ENCODE data around the gene PMEPA1. TPM values are rescaled to one million over a fixed set of nuclear protein-coding genes. Genes with fewer than 3 reads are reported as not detected.

PMEPA1 gene
- total RNA-seq, 2 experiments from 2014 or later = 1.4 to 3.7 TPM

GRCh38 chr20:57628047-57628961 lies 81.5 kb downstream of the PMEPA1 start:
- no peaks in the 10 kb centered on the region for H3K79me2 ChIP-seq (ENCODE audit: insufficient read depth, low read depth, low read length)
- H3K9me2 ChIP-seq (ENCODE audit: insufficient read depth, low read length) = no peaks in the 10 kb centered on the region
- peak overlapping the region; percentile 86 for H2AFZ ChIP-seq (ENCODE audit: low read length)
- TF ChIP-seq EZH2phosphoT487 (IDR thresholded peaks at IDR 0.05; ENCODE audit: borderline replicate concordance, low read depth, low read length) (no peak), CTCF (conservative IDR thresholded peaks at IDR 0.05; ENCODE audit: low read length) (no peak)
- H3K27ac ChIP-seq (ENCODE audit: low read depth, low read length, poor library complexity, severe bottlenecking) = peak overlapping the region; percentile 93
- intact Hi-C loops (cut with micrococcal nuclease; ENCODE audit: unreplicated experiment) = loop anchor here (1.0 to 10.0 kb wide), 2 partner anchors 8 to 456 kb away; partner anchors contain the start of gene ZBP1
- H3K4me3 ChIP-seq (ENCODE audit: low read depth, low read length, poor library complexity, severe bottlenecking) = peak overlapping the region; percentile 20
- H3K9me3 ChIP-seq (ENCODE audit: low read length) = peaks cover 29% of the 10 kb centered on the region
- peak; percentile 79 for DNase-seq (ENCODE audit: low spot score)
- no peaks in the 10 kb centered on the region; the same call in 1 of the 2 replicates for H3K36me3 ChIP-seq (ENCODE audit: insufficient read depth, low read length)
- no TSS peak for BruUV-seq (replicated peaks)
- no peaks in the 10 kb centered on the region for H4K20me1 ChIP-seq (ENCODE audit: insufficient read depth, low read length)
- peaks cover 47% of the 10 kb centered on the region for H3K4me1 ChIP-seq (ENCODE audit: insufficient read depth, low read length, poor library complexity, severe bottlenecking)
- CTCF ChIA-PET (ENCODE audit: unreplicated experiment) = interaction anchor here (0.6 to 1.4 kb wide), 4 partner anchors 35 to 304 kb away, joined by 3 read pairs; no protein-coding TSS in a partner anchor
- POLR2A ChIA-PET = interaction anchor here (0.7 to 4.6 kb wide), 7 partner anchors 7 to 239 kb away, joined by 3 to 22 read pairs (median 6); partner anchors contain the start of gene ZBP1
- H3K4me2 ChIP-seq (ENCODE audit: low read length) = peak overlapping the region; percentile 63

- Histone ChIP-seq H3K79me2 (ENCODE audit: insufficient read depth, low read depth, low read length) (no peaks in the 10 kb centered on the region), H3K4me3 (ENCODE audit: low read depth, low read length, poor library complexity, severe bottlenecking) (no peak overlapping the region), H3K9me2 (ENCODE audit: insufficient read depth, low read length) (no peaks in the 10 kb centered on the region), H3K4me1 (ENCODE audit: insufficient read depth, low read length, poor library complexity, severe bottlenecking) (peaks cover 45% of the 10 kb centered on the region), H4K20me1 (ENCODE audit: insufficient read depth, low read length) (no peaks in the 10 kb centered on the region), H2AFZ (ENCODE audit: low read length) (peak overlapping the region; percentile 86; the same call in 1 of the 2 replicates), H3K4me2 (ENCODE audit: low read length) (peak overlapping the region; percentile 63), H3K36me3 (ENCODE audit: insufficient read depth, low read length) (no peaks in the 10 kb centered on the region; the same call in 1 of the 2 replicates), H3K27ac (ENCODE audit: low read depth, low read length, poor library complexity, severe bottlenecking) (peak overlapping the region; percentile 93), H3K9me3 (ENCODE audit: low read length) (peaks cover 21% of the 10 kb centered on the region; the same call in 1 of the 2 replicates)
- BruUV-seq (replicated peaks) = no TSS peak
- CTCF ChIA-PET (ENCODE audit: unreplicated experiment) = interaction anchor here (1.4 kb wide), 1 partner anchor 55 kb away, joined by 3 read pairs; no protein-coding TSS in a partner anchor
- intact Hi-C loops (cut with micrococcal nuclease; ENCODE audit: unreplicated experiment) = loop anchor here (10.0 kb wide), 1 partner anchor 457 kb away; no protein-coding TSS in a partner anchor
- TF ChIP-seq EZH2phosphoT487 (IDR thresholded peaks at IDR 0.05; ENCODE audit: borderline replicate concordance, low read depth, low read length) = no peak
- no peak for TF ChIP-seq CTCF (conservative IDR thresholded peaks at IDR 0.05; ENCODE audit: low read length)
- no peak for DNase-seq (ENCODE audit: low spot score)
- POLR2A ChIA-PET = interaction anchor here (0.8 to 2.2 kb wide), 6 partner anchors 9 to 56 kb away, joined by 3 to 11 read pairs (median 5); no protein-coding TSS in a partner anchor
These were observed 82.5 kb downstream of the PMEPA1 start for GRCh38 chr20:57627339-57627738.

Measured in OCI-LY7 (cell line).